CD4-positive, alpha-beta T cell (primary cell): ENCODE results near the gene RERE. TPM values are rescaled to one million over a fixed set of nuclear protein-coding genes. Genes with fewer than 3 reads are reported as not detected.

ENCODE experiments used
- ATAC-seq: fragments of 200-7000 bp; cut with Tn5 transposase; one replicate; pipeline ENCODE4 v1.10.0; 2022; ENCODE audit warnings: mild to moderate bottlenecking; ENCODE audit not compliant: poor library complexity
- CTCF ChIA-PET: fragments of 350-600 bp; sonication (Branson Sonifier 250); formaldehyde crosslinking; loops from one replicate; lab custom pipeline; 2021; ENCODE audit warnings: antibody characterized with exemption, inconsistent platforms; lab: Charles Lee
- POLR2A ChIA-PET: fragments of 350-600 bp; sonication (Branson Sonifier 250); formaldehyde crosslinking; loops from one replicate; lab custom pipeline; 2021; ENCODE audit warnings: antibody characterized with exemption, inconsistent platforms; lab: Charles Lee
- DNase-seq, 14 experiments: peaks; one replicate each; pipeline ENCODE4 v3.0.0-alpha.2; 2013 to 2020; ENCODE audit warnings: mixed read lengths in 2 of 14
- H3K27ac ChIP-seq, 2 donors: one replicate each; pipeline versions ENCODE4 v1.5.1 to v1.7.0; 2013; ENCODE audit warnings: low read length in 2 of 2, low read depth in 1 of 2, mild to moderate bottlenecking in 1 of 2
- H3K27me3 ChIP-seq, 2 experiments: 1 replicate in 1 of 2; 2 replicates in 1 of 2; pipeline versions ENCODE4 v1.6.1 to v1.7.0; 2013; ENCODE audit warnings: low read length in 2 of 2, control low read depth in 1 of 2, mild to moderate bottlenecking in 1 of 2, moderate library complexity in 1 of 2; ENCODE audit not compliant: insufficient read depth in 2 of 2, control insufficient read depth in 1 of 2
- H3K36me3 ChIP-seq: one replicate; pipeline ENCODE4 v1.6.1; 2013; ENCODE audit warnings: low read length, control low read depth; ENCODE audit not compliant: insufficient read depth
- H3K4me1 ChIP-seq: one replicate; pipeline ENCODE4 v1.6.1; 2013; ENCODE audit warnings: low read length, control low read depth; ENCODE audit not compliant: insufficient read depth
- H3K4me3 ChIP-seq: one replicate; pipeline ENCODE4 v1.5.1; 2013; ENCODE audit warnings: mild to moderate bottlenecking, low read length, moderate library complexity
- H3K9me3 ChIP-seq, 2 experiments: 1 replicate in 1 of 2; 2 replicates in 1 of 2; pipeline versions ENCODE4 v1.6.1 to v1.7.0; 2013; ENCODE audit warnings: low read length in 2 of 2, mild to moderate bottlenecking in 2 of 2, control low read depth in 1 of 2, moderate library complexity in 1 of 2; ENCODE audit not compliant: control insufficient read depth in 1 of 2, insufficient read depth in 1 of 2
- H3K27ac Mint-ChIP-seq: one replicate; pipeline ENCODE4 v1.8.0; 2020; ENCODE audit warnings: mixed read lengths
- H3K27me3 Mint-ChIP-seq: one replicate; pipeline ENCODE4 v1.8.0; 2021; ENCODE audit warnings: mixed read lengths
- H3K36me3 Mint-ChIP-seq: one replicate; pipeline ENCODE4 v1.8.0; 2021; ENCODE audit warnings: low read depth, mixed read lengths
- H3K4me1 Mint-ChIP-seq: one replicate; pipeline ENCODE4 v1.8.0; 2021; ENCODE audit warnings: low read depth, mixed read lengths
- H3K4me3 Mint-ChIP-seq: one replicate; pipeline ENCODE4 v1.8.0; 2020; ENCODE audit warnings: mild to moderate bottlenecking, mixed read lengths
- H3K9me3 Mint-ChIP-seq: one replicate; pipeline ENCODE4 v1.8.0; 2020; ENCODE audit warnings: mixed read lengths
- intact Hi-C, 2 experiments: fragments of 100-400 bp; cut with DNase I in 1 of 2; cut with micrococcal nuclease in 1 of 2; formaldehyde crosslinking; loops; one replicate each; pipeline versions ENCODE4 v1.15.1 to v1.9.0; 2023 to 2025; cut with DNase I, micrococcal nuclease
- total RNA-seq, 174 experiments: library from RNA in 2 of 174; stranded (reverse) in 2 of 174; gene quantifications; one replicate each; pipeline ENCODE4 v1.2.3 and lab custom pipeline; 2021 to 2026
- TF ChIP-seq, protein P1 (sequence below): fragments of 200-600 bp; IDR thresholded peaks from one replicate; pipeline ENCODE4 v1.8.0; 2022; ENCODE audit warnings: antibody characterized with exemption, mild to moderate bottlenecking

The RERE gene
- total RNA-seq, 2 experiments from 2014 or later: 78.4 to 84.0 TPM

DNA sequence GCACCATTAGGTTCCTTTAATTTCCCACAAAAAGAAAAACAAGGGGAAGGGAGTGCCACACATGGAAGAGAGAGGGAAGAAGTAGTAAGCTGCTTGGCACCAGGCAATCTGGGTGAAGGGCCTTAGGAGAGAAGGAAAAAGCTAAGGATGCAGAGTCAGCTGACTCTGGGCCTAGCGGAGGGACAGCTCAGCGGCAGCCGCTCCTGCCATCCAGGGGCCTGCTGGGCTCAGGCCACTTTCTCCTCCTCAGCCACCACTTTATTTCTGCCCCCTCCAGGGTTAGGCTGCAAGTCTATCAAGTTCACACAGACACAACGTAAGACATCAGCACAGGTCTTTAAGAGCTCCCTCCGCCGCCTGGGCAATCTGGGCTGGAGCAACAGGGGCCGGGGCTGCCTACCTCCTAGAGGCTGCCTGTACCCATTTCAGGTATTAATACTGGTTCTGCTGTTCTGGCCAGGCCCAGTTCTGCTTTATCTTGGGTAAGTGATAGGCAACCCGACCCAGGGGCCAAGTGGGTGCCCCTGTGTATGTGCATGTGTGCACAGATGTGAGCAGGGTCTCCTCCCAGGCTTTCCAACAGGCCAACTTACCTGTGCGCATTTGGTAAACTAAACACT, 446.0 kb downstream of the RERE start:
- no peaks in the 10 kb centered on the region for H3K27me3 Mint-ChIP-seq
- H3K27ac Mint-ChIP-seq: peak overlapping the region; percentile 47
- ChIA-PET CTCF (interaction anchor here (0.6 kb wide), 1 partner anchor 56 kb away, joined by 3 read pairs; no protein-coding TSS in a partner anchor), POLR2A (no interaction called here)
- H3K4me3 ChIP-seq: no peak overlapping the region
- H3K9me3 ChIP-seq: no peaks in the 10 kb centered on the region
- H3K36me3 ChIP-seq: peaks cover 56% of the 10 kb centered on the region
- DNase-seq: no peak
- peaks cover 64% of the 10 kb centered on the region for H3K36me3 Mint-ChIP-seq
- H3K27me3 ChIP-seq: no peaks in the 10 kb centered on the region
- TF ChIP-seq, protein P1, sequence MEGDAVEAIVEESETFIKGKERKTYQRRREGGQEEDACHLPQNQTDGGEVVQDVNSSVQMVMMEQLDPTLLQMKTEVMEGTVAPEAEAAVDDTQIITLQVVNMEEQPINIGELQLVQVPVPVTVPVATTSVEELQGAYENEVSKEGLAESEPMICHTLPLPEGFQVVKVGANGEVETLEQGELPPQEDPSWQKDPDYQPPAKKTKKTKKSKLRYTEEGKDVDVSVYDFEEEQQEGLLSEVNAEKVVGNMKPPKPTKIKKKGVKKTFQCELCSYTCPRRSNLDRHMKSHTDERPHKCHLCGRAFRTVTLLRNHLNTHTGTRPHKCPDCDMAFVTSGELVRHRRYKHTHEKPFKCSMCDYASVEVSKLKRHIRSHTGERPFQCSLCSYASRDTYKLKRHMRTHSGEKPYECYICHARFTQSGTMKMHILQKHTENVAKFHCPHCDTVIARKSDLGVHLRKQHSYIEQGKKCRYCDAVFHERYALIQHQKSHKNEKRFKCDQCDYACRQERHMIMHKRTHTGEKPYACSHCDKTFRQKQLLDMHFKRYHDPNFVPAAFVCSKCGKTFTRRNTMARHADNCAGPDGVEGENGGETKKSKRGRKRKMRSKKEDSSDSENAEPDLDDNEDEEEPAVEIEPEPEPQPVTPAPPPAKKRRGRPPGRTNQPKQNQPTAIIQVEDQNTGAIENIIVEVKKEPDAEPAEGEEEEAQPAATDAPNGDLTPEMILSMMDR: no peak
- peaks cover 77% of the 10 kb centered on the region for H3K4me1 Mint-ChIP-seq
- H3K27ac ChIP-seq: no peak overlapping the region
- no peak for ATAC-seq
- peaks cover 51% of the 10 kb centered on the region for H3K4me1 ChIP-seq
- H3K9me3 Mint-ChIP-seq: no peaks in the 10 kb centered on the region
- no peak overlapping the region for H3K4me3 Mint-ChIP-seq
- intact Hi-C loops: no loop called here

DNA sequence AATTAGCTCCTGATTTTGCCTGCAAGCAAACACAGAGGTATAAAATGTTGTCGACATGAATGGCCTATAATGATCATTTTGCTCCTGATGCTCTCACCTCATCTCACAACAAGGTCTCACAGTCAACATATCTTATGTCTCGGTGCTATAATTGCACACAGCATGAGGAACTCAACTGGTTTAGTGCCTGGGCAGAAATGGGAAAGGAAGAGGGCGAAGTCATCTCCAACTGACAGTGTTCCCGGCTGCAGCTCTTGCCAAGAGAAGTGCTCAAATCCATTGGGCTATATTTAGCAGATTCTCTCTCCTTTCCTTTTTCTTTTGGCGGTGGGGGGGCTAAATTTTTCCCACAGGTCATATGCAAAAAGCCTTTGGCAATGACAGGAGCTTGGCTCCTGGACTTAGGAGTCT, 446.5 kb downstream of the RERE start:
- CTCF ChIA-PET: interaction anchor here (0.6 to 0.8 kb wide), 2 partner anchors 39 to 57 kb away, joined by 3 read pairs; no protein-coding TSS in a partner anchor
- H3K4me3 ChIP-seq: no peak overlapping the region
- intact Hi-C loops: no loop called here
- no peak for ATAC-seq
- Mint-ChIP-seq H3K27me3 (no peaks in the 10 kb centered on the region), H3K9me3 (no peaks in the 10 kb centered on the region), H3K36me3 (peaks cover 66% of the 10 kb centered on the region), H3K4me3 (no peak overlapping the region), H3K27ac (peak overlapping the region; percentile 47), H3K4me1 (peaks cover 71% of the 10 kb centered on the region)
- no peak for DNase-seq
- POLR2A ChIA-PET: no interaction called here
- H3K9me3 ChIP-seq: no peaks in the 10 kb centered on the region
- H3K4me1 ChIP-seq: peaks cover 45% of the 10 kb centered on the region
- TF ChIP-seq, protein P1: no peak
- H3K27me3 ChIP-seq: no peaks in the 10 kb centered on the region
- H3K27ac ChIP-seq: no peak overlapping the region
- H3K36me3 ChIP-seq: peaks cover 56% of the 10 kb centered on the region

DNA sequence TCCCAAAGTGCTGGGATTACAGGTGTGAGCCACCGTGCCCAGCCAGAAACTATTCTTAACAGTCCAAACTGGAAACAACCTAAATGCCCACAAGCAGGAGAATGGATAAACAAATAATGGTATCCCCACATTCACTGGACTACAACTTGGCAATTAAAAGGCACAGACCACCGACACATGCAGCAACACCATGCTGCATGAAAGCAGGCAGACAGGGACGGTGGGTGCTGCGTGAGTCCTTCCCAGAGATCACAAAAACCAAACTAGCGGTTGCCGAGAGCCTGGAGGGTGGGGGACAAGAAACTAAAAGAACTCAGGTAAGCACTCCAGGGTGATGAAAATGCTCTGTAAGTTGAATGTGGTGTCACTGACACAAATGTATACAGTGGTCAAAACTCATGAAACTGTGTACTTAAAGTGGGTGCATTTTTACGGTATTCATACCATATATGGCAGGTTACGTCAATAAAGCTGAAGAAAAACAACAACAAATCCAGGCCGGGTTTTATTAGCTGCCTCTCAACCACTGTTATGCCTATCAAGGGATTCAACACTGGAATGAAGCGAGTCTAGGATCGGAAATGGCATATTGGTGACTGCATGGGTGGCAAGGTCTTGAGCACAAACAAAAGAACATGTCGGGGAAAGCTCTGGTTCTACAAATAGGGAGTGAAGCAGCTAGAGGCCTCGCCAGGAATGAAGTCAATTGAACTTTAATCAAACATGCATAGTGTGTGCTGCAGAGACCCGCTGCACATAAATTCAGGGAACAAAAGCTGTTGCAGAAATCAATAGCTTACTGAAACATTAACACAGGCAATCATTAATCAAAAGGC, 447.2 kb downstream of the RERE start:
- Mint-ChIP-seq H3K4me1 (peaks cover 69% of the 10 kb centered on the region), H3K4me3 (no peak overlapping the region), H3K9me3 (no peaks in the 10 kb centered on the region), H3K27me3 (no peaks in the 10 kb centered on the region), H3K27ac (peak overlapping the region; percentile 47), H3K36me3 (peaks cover 73% of the 10 kb centered on the region)
- Histone ChIP-seq H3K4me3 (no peak overlapping the region), H3K4me1 (peaks cover 45% of the 10 kb centered on the region), H3K27ac (no peak overlapping the region), H3K9me3 (no peaks in the 10 kb centered on the region), H3K36me3 (peaks cover 61% of the 10 kb centered on the region), H3K27me3 (no peaks in the 10 kb centered on the region)
- ATAC-seq: no peak
- intact Hi-C loops: no loop called here
- POLR2A ChIA-PET: no interaction called here
- TF ChIP-seq, protein P1: no peak
- CTCF ChIA-PET: interaction anchor here (0.8 kb wide), 1 partner anchor 39 kb away, joined by 3 read pairs; no protein-coding TSS in a partner anchor
- no peak for DNase-seq
